ENCODE data around the gene NAV2. TPM values are rescaled to one million over a fixed set of nuclear protein-coding genes. Genes with fewer than 3 reads are reported as not detected.

The NAV2 gene
- total RNA-seq, 4 donors from 2014 or later, result 19.2 to 34.7 (median 25.8) TPM

GRCh38 chr11:19905280-19905853 lies 192.7 kb downstream of the NAV2 start:
- WGBS, 2 donors, result 11 to 19% methylated on average over 2 of the region's 2 CpGs
- Histone ChIP-seq H3K27me3 (no peaks in the 10 kb centered on the region), H3K4me3 (no peak overlapping the region), H3K4me1 (peaks cover 0 to 22% (median 0%) of the 10 kb centered on the region in 4 donors), H3K9me3 (no peaks in the 10 kb centered on the region), H3K36me3 (peaks cover 0 to 12% (median 0%) of the 10 kb centered on the region in 3 donors), H3K27ac (no peak overlapping the region)
- TF ChIP-seq POLR2A (IDR thresholded peaks at IDR 0.05) (no peak), CTCF (IDR thresholded peaks at IDR 0.05) (peak in 4 of 5 experiments; percentile 27 to 48 (median 38))
- no peak for DNase-seq (ENCODE audit: low spot score in 2 of 2)

GRCh38 chr11:19906126-19906525 lies 193.5 kb downstream of the NAV2 start:
- 94 to 95% methylated on average over 3 of the region's 3 CpGs for WGBS, 2 donors
- DNase-seq (ENCODE audit: low spot score in 2 of 2), result no peak
- Histone ChIP-seq H3K4me1 (peaks cover 0 to 22% (median 0%) of the 10 kb centered on the region in 4 donors), H3K4me3 (no peak overlapping the region), H3K27me3 (no peaks in the 10 kb centered on the region), H3K27ac (no peak overlapping the region), H3K9me3 (no peaks in the 10 kb centered on the region), H3K36me3 (peaks cover 0 to 8% (median 0%) of the 10 kb centered on the region in 3 donors)
- TF ChIP-seq CTCF (IDR thresholded peaks at IDR 0.05) (no peak), EP300 (IDR thresholded peaks at IDR 0.05) (no peak), POLR2A (IDR thresholded peaks at IDR 0.05) (no peak)

DNA sequence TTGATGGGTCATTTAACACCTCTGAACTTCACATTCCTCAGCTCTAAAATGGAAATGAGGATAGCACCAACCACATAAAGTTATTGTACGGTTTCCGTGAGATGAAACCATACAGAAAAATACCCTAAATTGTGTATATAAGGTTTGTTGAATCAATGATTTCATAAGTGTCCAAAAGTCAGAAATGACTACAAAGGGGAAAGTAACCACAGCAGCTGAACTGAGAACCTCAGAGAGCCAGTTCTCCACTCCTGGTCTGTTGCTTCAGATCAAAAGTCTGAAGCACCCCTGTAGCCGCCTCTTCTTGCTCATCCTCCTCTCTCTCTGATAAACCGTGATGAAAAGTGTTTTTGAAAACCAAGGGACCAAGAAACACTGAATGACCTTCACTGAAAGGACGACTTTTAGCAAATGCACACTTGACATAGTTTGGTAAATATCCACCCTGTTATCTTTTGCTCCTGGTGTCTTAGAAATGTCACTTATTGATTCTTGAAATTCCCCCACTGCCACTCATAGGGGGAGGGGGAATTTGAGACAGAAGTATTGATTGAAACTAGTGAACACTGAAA lies 194.5 kb downstream of the NAV2 start:
- Histone ChIP-seq H3K4me3 (no peak overlapping the region), H3K9me3 (no peaks in the 10 kb centered on the region), H3K36me3 (peaks cover 0 to 8% (median 0%) of the 10 kb centered on the region in 3 donors), H3K27me3 (no peaks in the 10 kb centered on the region), H3K4me1 (peaks cover 0 to 25% (median 0%) of the 10 kb centered on the region in 4 donors), H3K27ac (no peak overlapping the region)
- no peak for DNase-seq (ENCODE audit: low spot score in 2 of 2)
- TF ChIP-seq EP300 (IDR thresholded peaks at IDR 0.05), result no peak
- no peak for TF ChIP-seq POLR2A (IDR thresholded peaks at IDR 0.05)
- TF ChIP-seq CTCF (IDR thresholded peaks at IDR 0.05), result no peak
- WGBS, 2 donors, result 68 to 69% methylated on average over 5 of the region's 5 CpGs

DNA sequence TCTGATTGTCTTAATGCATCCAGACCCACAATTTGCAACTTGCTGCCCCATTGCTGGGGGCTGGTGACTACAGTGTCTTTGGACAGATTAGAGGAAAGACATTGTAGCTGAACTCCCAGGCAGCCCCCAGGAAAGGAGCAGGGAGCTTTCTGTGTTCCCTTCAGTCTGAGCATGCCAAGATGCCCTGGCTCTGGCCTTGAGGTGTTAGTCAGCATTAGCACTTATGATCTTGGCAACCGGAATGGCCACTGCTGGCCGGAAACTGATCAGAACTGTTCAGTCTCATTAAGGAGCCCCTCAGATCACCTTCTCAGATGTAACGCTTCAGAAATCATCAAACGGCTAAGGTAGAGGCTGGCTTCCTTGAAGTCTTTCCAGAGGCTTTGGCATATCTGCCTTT lies 195.2 kb downstream of the NAV2 start:
- H3K27ac ChIP-seq, result no peak overlapping the region
- WGBS, 2 donors, result 57 to 77% methylated on average over 4 of the region's 4 CpGs

More for the DNA sequence above, 195.2 kb downstream of the NAV2 start:
- Histone ChIP-seq H3K4me3 (no peak overlapping the region), H3K36me3 (peaks cover 0 to 8% (median 0%) of the 10 kb centered on the region in 3 donors), H3K4me1 (peaks cover 0 to 30% (median 0%) of the 10 kb centered on the region in 4 donors), H3K9me3 (no peaks in the 10 kb centered on the region), H3K27me3 (no peaks in the 10 kb centered on the region)
- no peak for DNase-seq (ENCODE audit: low spot score in 2 of 2)
- TF ChIP-seq EP300 (IDR thresholded peaks at IDR 0.05) (no peak), POLR2A (IDR thresholded peaks at IDR 0.05) (no peak), CTCF (IDR thresholded peaks at IDR 0.05) (no peak)
